ENCODE results near the gene RAB8B.
A peak's percentile ranks its signal among the peaks of the same experiment; 100 is the strongest.

The RAB8B gene

DNA sequence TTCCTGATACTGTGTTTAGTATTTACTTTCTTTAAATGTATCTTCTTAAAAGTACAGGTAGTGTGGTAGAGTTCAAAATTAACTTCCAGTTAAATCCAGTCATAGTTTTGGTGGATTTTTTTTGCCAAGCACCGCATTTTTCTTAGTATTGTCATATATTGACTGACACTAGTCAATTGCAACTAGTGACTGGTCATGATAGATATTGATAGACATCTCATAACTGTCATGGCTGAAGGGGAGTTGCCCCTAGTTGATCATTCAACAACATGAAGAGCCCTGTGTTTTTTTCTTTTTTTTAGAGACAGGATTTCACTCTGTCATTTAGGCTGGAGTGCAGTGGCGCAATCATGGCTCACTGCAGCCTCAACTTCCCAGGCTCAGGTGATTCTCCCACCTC, 22.1 kb downstream of the RAB8B start:
- H3K4me3 ChIP-seq (ENCODE audit: low read depth, low read length), result no peak overlapping the region
- DNase-seq (ENCODE audit: low read depth), result no peak
- TF ChIP-seq, protein P1, sequence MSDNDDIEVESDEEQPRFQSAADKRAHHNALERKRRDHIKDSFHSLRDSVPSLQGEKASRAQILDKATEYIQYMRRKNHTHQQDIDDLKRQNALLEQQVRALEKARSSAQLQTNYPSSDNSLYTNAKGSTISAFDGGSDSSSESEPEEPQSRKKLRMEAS (IDR thresholded peaks at IDR 0.05; ENCODE audit: low read depth, low read length), result no peak
- TF ChIP-seq MYC (IDR thresholded peaks at IDR 0.05; ENCODE audit: low read depth, low read length) (no peak), POLR2A (IDR thresholded peaks at IDR 0.05; ENCODE audit: extremely low read depth, insufficient read length) (no peak)
- TF ChIP-seq, protein P2, sequence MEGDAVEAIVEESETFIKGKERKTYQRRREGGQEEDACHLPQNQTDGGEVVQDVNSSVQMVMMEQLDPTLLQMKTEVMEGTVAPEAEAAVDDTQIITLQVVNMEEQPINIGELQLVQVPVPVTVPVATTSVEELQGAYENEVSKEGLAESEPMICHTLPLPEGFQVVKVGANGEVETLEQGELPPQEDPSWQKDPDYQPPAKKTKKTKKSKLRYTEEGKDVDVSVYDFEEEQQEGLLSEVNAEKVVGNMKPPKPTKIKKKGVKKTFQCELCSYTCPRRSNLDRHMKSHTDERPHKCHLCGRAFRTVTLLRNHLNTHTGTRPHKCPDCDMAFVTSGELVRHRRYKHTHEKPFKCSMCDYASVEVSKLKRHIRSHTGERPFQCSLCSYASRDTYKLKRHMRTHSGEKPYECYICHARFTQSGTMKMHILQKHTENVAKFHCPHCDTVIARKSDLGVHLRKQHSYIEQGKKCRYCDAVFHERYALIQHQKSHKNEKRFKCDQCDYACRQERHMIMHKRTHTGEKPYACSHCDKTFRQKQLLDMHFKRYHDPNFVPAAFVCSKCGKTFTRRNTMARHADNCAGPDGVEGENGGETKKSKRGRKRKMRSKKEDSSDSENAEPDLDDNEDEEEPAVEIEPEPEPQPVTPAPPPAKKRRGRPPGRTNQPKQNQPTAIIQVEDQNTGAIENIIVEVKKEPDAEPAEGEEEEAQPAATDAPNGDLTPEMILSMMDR (IDR thresholded peaks at IDR 0.05; ENCODE audit: low read depth, low read length), result no peak

DNA sequence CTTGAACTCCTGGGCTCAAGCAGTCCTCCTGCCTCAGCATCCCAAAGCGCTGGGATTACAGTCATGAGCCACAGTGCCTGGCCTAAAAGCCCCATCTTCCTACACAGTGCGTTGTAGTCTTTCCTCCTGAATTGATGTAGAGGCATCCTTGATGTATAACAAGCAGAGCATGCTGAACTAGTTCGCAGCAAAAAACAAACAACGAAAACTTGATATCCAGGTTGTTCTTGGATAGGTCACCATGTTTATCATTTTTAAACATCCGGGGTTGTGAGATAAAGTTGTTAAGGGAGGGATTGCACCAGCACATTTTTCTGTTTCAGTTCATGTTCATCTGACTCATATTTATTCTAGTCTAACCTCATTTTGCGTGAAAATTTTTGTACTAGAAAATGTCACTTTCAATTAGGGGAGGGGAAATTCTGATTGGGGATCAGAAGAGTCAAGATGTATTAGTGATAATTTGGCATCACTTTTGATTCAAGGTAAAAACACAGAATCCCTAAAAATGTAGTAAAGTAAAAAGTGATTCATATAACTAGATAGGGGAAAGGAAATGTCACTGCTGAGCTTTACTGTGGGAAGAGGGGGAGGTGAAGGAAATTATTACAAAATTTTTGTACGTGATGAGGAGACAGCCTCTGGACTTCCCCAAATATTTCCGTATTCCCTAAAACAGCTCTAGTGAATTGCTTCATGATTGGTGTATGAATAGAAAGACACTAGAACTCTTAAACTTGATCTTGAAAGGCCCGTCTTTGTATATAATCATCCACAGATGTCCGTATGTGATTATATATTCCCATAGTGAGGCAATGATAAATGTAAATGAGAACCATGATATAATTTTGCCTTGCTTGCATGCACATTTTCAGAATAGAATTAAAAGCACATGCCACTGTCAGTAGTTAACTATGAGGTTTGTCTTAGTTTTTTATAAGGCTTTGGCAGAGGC, 22.9 kb downstream of the RAB8B start:
- peak; percentile 18 for DNase-seq (ENCODE audit: low read depth)
- H3K4me3 ChIP-seq (ENCODE audit: low read depth, low read length), result no peak overlapping the region

DNA sequence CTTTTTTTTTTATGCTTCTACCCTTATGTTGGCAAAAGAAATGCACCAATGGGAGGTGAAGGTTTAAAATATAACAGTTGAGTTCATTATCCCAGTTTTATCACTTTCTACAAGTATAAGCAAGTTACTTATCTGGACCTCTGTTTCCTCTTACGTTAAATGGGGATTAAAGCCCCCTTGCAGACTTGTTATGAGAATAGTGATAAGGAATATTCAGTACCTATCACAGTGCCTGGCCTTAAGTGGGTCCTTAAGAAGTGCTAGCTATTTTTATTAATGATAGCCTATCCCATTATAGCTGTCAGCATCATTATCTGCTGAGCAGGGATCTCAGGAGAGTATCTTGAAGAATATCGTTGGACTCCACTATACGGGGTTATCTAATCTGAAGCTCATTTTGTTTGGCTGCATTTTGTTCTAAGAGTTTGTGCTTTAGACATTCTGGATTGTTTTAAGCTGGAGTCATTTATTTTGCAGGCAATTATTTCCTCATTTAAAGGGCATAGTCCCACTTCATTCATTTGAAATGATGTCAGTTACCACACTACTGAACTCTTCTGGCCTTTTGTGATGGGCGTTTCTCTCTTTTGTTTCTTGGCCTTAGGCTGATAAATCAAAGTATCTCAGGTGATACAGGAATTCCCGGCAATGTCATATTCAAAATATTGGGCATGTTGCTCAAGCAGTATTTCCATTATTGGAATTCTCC, 28.8 kb downstream of the RAB8B start:
- DNase-seq (ENCODE audit: low read depth), result no peak
- TF ChIP-seq, protein P2 (IDR thresholded peaks at IDR 0.05; ENCODE audit: low read depth, low read length), result no peak
- TF ChIP-seq MYC (IDR thresholded peaks at IDR 0.05; ENCODE audit: low read depth, low read length), result no peak
- no peak overlapping the region for H3K4me3 ChIP-seq (ENCODE audit: low read depth, low read length)

More for the DNA sequence above, 22.9 kb downstream of the RAB8B start:
- TF ChIP-seq MYC (IDR thresholded peaks at IDR 0.05; ENCODE audit: low read depth, low read length) (no peak), POLR2A (IDR thresholded peaks at IDR 0.05; ENCODE audit: extremely low read depth, insufficient read length) (no peak)
- TF ChIP-seq, protein P1 (IDR thresholded peaks at IDR 0.05; ENCODE audit: low read depth, low read length), result no peak
- TF ChIP-seq, protein P2 (IDR thresholded peaks at IDR 0.05; ENCODE audit: low read depth, low read length), result no peak

DNA sequence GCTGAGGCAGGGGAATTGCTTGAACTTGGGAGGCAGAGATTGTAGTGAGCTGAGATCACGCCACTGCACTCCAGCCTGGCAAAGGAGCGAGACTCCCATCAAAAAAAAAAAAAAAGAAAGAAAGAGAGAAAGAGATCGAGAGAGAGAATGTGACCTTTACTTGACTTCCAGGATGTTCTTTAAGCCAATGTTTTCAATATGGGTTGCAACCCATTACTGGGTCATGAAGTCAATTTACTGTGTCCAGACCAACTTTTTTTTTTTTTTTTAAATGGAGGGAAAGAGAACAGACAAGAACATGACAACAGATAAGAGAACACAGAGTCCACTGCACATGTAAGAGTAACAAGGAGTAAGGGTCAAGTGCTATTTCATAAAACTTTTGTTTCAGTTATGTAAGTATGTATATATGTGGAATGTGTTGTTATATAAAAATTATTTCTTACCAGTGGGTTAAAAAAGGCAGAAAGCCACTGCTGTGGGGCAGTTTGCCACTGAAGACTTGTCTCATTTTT, 29.8 kb downstream of the RAB8B start:
- no peak overlapping the region for H3K4me3 ChIP-seq (ENCODE audit: low read depth, low read length)
- TF ChIP-seq, protein P1 (IDR thresholded peaks at IDR 0.05; ENCODE audit: low read depth, low read length), result no peak
- TF ChIP-seq, protein P2 (IDR thresholded peaks at IDR 0.05; ENCODE audit: low read depth, low read length), result no peak
- no peak for TF ChIP-seq MYC (IDR thresholded peaks at IDR 0.05; ENCODE audit: low read depth, low read length)
- TF ChIP-seq POLR2A (IDR thresholded peaks at IDR 0.05; ENCODE audit: extremely low read depth, insufficient read length), result no peak
- no peak for DNase-seq (ENCODE audit: low read depth)

DNA sequence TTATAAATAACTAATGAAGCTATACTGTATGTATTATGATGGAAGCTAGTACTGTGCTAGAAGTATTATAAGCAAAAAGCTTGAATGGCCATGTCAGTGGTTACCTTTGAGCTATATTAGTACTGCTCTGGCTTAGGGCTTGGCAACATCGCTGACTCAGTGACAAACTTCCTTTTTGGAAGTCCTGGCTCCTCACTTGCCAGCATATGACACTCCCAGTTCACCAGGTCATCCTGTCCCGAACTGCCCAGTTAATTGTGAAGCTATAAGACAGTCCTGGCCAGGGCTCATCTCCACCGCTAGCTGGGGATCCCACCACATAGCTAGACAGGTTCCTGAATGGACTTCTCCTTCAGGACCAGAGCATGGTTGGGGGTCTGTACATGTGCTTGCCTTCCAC, 31.9 kb downstream of the RAB8B start:
- TF ChIP-seq, protein P2 (IDR thresholded peaks at IDR 0.05; ENCODE audit: low read depth, low read length), result no peak
- TF ChIP-seq, protein P1 (IDR thresholded peaks at IDR 0.05; ENCODE audit: low read depth, low read length), result no peak
- TF ChIP-seq POLR2A (IDR thresholded peaks at IDR 0.05; ENCODE audit: extremely low read depth, insufficient read length) (no peak), MYC (IDR thresholded peaks at IDR 0.05; ENCODE audit: low read depth, low read length) (no peak)
- no peak overlapping the region for H3K4me3 ChIP-seq (ENCODE audit: low read depth, low read length)
- no peak for DNase-seq (ENCODE audit: low read depth)

Data from NB4 (cell line).